K562 treated with DMSO at 1 percent for 12 hours (cell line): ENCODE measurements around the gene TOMM5. TPM values are rescaled to one million over a fixed set of nuclear protein-coding genes. Genes with fewer than 3 reads are reported as not detected.

ENCODE experiments used
- total RNA-seq: library from RNA; unstranded; fragments of 300-600 nt; gene quantifications from 2 replicates; pipeline ENCODE4 v1.2.3, GENCODE V29; 2022; ENCODE audit not compliant: insufficient read depth

TOMM5 gene
- total RNA-seq, result 123 and 137 TPM in 2 replicates

DNA sequence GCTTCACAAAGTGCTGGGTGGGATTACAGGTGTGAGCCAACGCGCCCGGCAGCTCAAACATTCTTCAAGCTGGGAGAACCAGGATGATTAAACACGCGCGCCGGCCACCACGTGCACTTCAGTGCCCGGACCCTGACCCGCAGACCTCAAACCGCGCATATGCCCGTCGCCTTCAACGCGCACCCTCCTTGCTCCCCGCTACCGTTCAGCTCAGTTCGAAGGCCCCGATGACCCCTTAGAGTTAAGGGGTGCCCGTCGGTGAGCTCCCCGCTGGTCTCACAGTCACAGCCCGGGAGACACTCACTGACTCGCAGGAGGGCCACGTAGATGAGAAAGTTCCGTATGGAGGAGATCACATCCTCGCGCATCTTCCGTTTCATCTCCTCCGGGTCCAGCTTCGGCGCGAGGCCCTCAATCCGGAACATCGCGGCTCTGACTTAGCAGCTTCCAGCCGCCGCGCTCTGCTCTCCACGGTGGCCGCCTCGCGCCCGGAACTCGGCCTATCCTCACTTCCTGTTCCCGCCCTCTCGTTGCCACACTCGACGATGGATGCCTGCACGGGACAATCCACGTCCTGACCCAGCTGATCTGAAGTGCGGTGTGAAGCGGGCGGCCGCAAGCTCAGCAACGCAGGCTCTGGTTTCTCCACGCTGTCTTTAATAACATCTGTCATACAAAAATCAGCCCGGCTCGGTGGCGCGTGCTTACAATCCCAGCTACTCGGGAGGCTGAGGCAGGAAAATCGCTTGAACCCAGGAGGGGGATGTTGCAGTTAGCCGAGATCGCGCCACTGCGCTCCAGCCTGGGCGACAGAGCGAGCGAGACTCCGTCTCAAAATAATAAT is at the start of gene TOMM5:
TSS of gene TOMM5 (minus strand) at position 490 of the 844 bp plus-strand sequence. CDS start at position 425, 65 bp downstream.

DNA sequence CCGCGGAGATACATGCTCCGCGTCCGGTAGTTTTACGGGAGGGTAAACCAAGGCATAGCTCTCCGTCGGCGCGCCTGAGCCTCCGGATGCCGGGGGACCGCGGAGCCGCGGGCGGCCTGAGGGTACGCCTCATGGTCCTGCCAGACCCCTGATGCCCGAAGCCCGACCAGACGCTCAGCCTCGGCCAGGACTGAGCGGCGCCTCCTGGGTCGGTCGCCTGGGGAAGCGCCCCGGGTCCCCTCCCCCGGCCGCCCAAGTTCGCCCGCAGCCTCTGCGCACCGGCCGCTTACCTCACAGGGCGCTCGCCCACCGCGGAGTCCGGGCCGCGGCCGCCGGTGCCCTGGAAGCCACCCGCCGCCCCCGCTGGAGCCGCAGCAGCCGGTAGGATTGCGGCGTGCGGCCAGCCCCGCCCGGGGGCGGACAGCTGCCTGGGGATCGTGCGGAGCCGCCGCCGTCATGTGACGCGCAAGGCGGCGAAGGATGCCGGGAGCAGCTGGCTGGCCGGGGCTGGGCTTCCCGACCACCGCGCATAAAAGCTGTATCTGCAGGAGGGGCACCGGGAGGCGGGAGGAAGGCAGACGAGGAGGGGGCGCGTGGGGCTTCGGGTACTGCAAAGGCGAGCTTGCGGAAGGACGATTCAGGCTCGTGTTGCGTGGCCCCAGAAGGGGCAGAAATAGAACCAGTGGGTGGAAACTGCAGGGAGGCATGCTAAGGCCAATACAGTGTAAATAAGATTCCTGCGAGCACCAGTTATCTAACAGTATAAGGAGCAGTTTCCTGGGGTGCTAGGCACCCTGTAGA is 16.3 kb downstream of the TOMM5 start, which contains the start of gene FBXO10:
TSS of gene FBXO10 (minus strand) at position 460 of the 801 bp plus-strand sequence. CDS start 34,612 bp downstream, outside the sequence.

Other genes starting within 250 kb of the TOMM5 start
- 188 and 198 TPM in 2 replicates for gene GRHPR, start 169.9 kb downstream of the TOMM5 start, total RNA-seq
- 8.8 and 24.6 TPM in 2 replicates for gene ZBTB5, start 127.1 kb downstream of the TOMM5 start, total RNA-seq
- gene POLR1E, start 106.6 kb downstream of the TOMM5 start, total RNA-seq, result 26.3 and 36.6 TPM in 2 replicates
- gene FBXO10, start 16.2 kb downstream of the TOMM5 start, total RNA-seq, result 6.6 and 10.7 TPM in 2 replicates
- gene FRMPD1, start 58.4 kb upstream of the TOMM5 start, total RNA-seq, result not detected in 2 replicates
- gene TRMT10B, start 161.2 kb upstream of the TOMM5 start, total RNA-seq, result 2.6 and 7.6 TPM in 2 replicates
- 37.1 and 48.1 TPM in 2 replicates for gene EXOSC3, start 192.5 kb upstream of the TOMM5 start, total RNA-seq
- gene DCAF10, start 208.2 kb upstream of the TOMM5 start, total RNA-seq, result 8.5 and 25.1 TPM in 2 replicates